HG03457 (cell line): ENCODE results near the gene SLC4A7.
"Not testable (repeated sequence)": the region's sequence is repeated elsewhere in the genome, so short reads cannot be mapped to it uniquely, and the experiment has no call there.

Experiments
- ATAC-seq: cut with Tn5 transposase; IDR thresholded peaks from one replicate; pipeline ENCODE4 v1.9.1; 2021; ENCODE audit warnings: moderate number of reproducible peaks; ENCODE audit not compliant: unreplicated experiment

SLC4A7 gene

DNA sequence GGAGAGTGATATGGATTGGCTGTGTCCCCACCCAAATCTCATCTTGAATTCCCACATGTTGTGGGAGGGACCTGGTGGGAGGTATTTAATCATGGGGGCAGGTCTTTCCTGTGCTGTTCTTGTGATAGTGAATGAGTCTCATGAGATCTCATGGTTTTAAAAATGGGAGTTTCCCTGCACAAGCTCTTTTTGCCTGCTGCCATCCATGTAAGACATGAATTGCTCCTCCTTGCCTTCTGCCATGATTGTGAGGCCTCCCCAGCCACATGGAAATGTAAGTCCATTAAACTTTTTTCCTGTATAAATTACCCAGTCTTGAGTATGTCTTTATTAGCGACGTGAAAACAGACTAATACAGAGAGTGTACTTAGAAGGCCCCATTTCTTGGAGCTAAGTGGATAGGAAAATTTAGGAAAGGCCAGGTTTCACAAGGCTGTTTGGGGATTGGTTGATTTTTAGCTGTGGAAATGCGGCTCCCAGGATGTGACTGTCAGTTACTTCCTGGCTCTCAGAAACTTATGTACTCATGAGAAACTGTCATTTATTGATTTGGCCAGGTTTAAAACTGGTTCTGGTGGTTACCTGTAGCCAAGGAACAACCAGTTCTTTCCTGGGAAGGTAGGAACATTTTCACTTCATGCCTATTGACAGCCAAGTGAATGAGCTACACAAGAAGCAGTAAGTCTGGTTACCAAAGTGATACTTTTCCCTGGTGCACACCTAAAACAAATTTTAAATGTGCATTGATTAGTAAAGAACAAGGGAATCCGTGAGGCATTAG lies 155.0 kb downstream of the SLC4A7 start:
- ATAC-seq: not testable (repeated sequence)

GRCh38 chr3:27326629-27327545 lies 157.3 kb downstream of the SLC4A7 start:
- ATAC-seq: no peak

GRCh38 chr3:27326202-27326601 lies 158.0 kb downstream of the SLC4A7 start:
- no peak for ATAC-seq

DNA sequence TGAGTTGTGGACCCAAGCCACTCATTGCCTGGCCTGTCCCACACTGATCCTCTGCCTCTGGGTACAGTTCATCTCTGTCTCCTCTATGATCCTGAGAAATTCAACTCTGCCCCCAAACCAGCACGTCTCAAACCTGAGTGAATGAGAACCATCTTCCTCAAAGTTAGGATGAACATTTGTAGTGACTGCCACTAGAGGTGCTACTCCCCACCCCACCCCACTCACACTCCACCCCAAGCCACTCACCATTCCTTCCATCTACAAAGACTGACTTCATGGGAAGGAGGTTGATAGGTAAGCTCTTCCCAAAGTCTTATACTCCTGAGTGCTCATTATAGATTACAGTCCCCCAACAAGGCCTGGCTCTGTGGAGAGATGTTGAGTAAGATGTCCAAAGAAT lies 158.8 kb downstream of the SLC4A7 start:
- no peak for ATAC-seq

DNA sequence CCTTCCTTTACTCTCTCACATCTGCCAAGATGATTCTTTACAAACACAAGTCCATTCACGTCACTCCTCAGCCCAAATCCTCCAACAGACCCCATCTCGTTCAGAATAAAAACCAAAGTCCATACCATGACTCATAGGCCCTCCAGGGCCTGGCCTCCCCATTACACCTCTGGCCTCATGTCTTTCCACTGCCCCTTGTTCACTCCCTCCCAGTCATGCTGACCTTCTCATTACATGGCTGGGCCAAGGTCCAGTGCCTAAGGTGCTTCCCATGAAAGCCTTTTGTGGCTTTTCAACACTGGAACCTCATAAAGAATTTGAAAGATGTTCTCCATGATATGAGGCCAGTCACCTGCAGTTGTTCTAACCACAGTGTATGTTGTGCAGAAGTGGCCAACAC lies 159.5 kb downstream of the SLC4A7 start:
- ATAC-seq: no peak

GRCh38 chr3:27323087-27323570 lies 161.1 kb downstream of the SLC4A7 start:
- ATAC-seq: no peak
